HG03045 (cell line): ENCODE data around the gene NDST1.
A peak's percentile ranks its signal among the peaks of the same experiment; 100 is the strongest.
"Not testable (repeated sequence)": the region's sequence is repeated elsewhere in the genome, so short reads cannot be mapped to it uniquely, and the experiment has no call there.

ENCODE experiments used
- ATAC-seq: cut with Tn5 transposase; IDR thresholded peaks from one replicate; pipeline ENCODE4 v1.9.1; 2021; ENCODE audit warnings: mild to moderate bottlenecking, moderate library complexity; ENCODE audit not compliant: unreplicated experiment

Gene NDST1

GRCh38 chr5:150507474-150508276 lies at the start of gene NDST1:
NDST1 (plus strand) TSS chr5:150508131; CDS start chr5:150521255, 13,124 bp downstream.
- ATAC-seq, result no peak

- peak; percentile 82 for ATAC-seq
These were observed 49.0 kb upstream of the NDST1 start for GRCh38 chr5:150458802-150459557.

- ATAC-seq, result no peak
These were observed 47.1 kb upstream of the NDST1 start for GRCh38 chr5:150460781-150461180.

GRCh38 chr5:150461231-150461630 lies 46.7 kb upstream of the NDST1 start:
- peak; percentile 61 for ATAC-seq

GRCh38 chr5:150464554-150465012 lies 43.3 kb upstream of the NDST1 start:
- ATAC-seq, result no peak

GRCh38 chr5:150465927-150466326 lies 42.0 kb upstream of the NDST1 start:
- ATAC-seq, result no peak

- ATAC-seq, result no peak
These were observed 39.7 kb upstream of the NDST1 start for GRCh38 chr5:150468206-150468605.

GRCh38 chr5:150469718-150470469 lies 38.0 kb upstream of the NDST1 start:
- ATAC-seq, result no peak

GRCh38 chr5:150473673-150474358 lies 34.1 kb upstream of the NDST1 start:
- ATAC-seq, result no peak

- ATAC-seq, result not testable (repeated sequence)
These were observed 31.4 kb upstream of the NDST1 start for GRCh38 chr5:150476568-150476967.

- no peak for ATAC-seq
These were observed 28.5 kb upstream of the NDST1 start for GRCh38 chr5:150479416-150479815.

- ATAC-seq, result no peak
These were observed 26.3 kb upstream of the NDST1 start for GRCh38 chr5:150481708-150481965.

- ATAC-seq, result no peak
These were observed 25.9 kb upstream of the NDST1 start for GRCh38 chr5:150481972-150482406.

GRCh38 chr5:150484964-150485692 lies 22.8 kb upstream of the NDST1 start:
- ATAC-seq, result no peak

- ATAC-seq, result no peak
These were observed 22.1 kb upstream of the NDST1 start for GRCh38 chr5:150485693-150486401.

GRCh38 chr5:150486402-150487198 lies 21.3 kb upstream of the NDST1 start:
- no peak for ATAC-seq

- no peak for ATAC-seq
These were observed 20.5 kb upstream of the NDST1 start for GRCh38 chr5:150487199-150488061.
